Neural cell (in vitro differentiated cells): ENCODE results near the gene TBC1D25. TPM values are rescaled to one million over a fixed set of nuclear protein-coding genes. Genes with fewer than 3 reads are reported as not detected.

Experiments used
- H2AFZ ChIP-seq: fragments of 200-600, 300-800 bp; sonication (generic), shearing (Covaris generic); 2 replicates; pipeline ENCODE4 v1.6.0; 2014; ENCODE audit warnings: low read depth, mild to moderate bottlenecking, antibody characterized with exemption, low read length, moderate library complexity
- H3F3A ChIP-seq: fragments of 200-600 bp; shearing (Covaris generic); 2 replicates; pipeline ENCODE4 v1.6.1; 2016; ENCODE audit warnings: mild to moderate bottlenecking, moderate library complexity, mixed read lengths, antibody characterized with exemption, low read length; ENCODE audit not compliant: insufficient read depth, poor library complexity, severe bottlenecking
- H3K27ac ChIP-seq: fragments of 200-600, 300-800 bp; sonication (generic), shearing (Covaris generic); 2 replicates; pipeline ENCODE4 v1.5.1; 2014; ENCODE audit warnings: mild to moderate bottlenecking, low read length, moderate library complexity
- H3K27me3 ChIP-seq: fragments of 300-800, 200-600 bp; sonication (generic), shearing (Covaris generic); 2 replicates; pipeline ENCODE4 v1.6.0; 2014; ENCODE audit warnings: mild to moderate bottlenecking, low read depth, low read length, moderate library complexity; ENCODE audit not compliant: insufficient read depth
- H3K36me3 ChIP-seq: fragments of 300-800, 200-600 bp; sonication (generic), shearing (Covaris generic); 2 replicates; pipeline ENCODE4 v1.5.1; 2014; ENCODE audit warnings: mild to moderate bottlenecking, antibody characterized with exemption, low read length, moderate library complexity; ENCODE audit not compliant: insufficient read depth
- H3K4me2 ChIP-seq: fragments of 300-800, 200-600 bp; sonication (generic), shearing (Covaris generic); 2 replicates; pipeline ENCODE4 v1.6.0; 2014; ENCODE audit warnings: mild to moderate bottlenecking, low read length
- H3K4me3 ChIP-seq: fragments of 300-800, 200-600 bp; sonication (generic), shearing (Covaris generic); 2 replicates; pipeline ENCODE4 v1.5.1; 2014; ENCODE audit warnings: mild to moderate bottlenecking, low read length, moderate library complexity
- H3K79me2 ChIP-seq: fragments of 200-600 bp; shearing (Covaris generic); replicated peaks from 2 replicates; pipeline ENCODE4 v1.6.0; 2014; ENCODE audit warnings: mild to moderate bottlenecking, low read length, moderate library complexity; ENCODE audit not compliant: insufficient read depth
- H3K9ac ChIP-seq: fragments of 300-800, 200-600 bp; sonication (generic), shearing (Covaris generic); 2 replicates; pipeline ENCODE4 v1.6.1; 2016; ENCODE audit warnings: mild to moderate bottlenecking, low read length, mixed read lengths
- H3K9me2 ChIP-seq: fragments of 200-600 bp; shearing (Covaris generic); 2 replicates; pipeline ENCODE4 v1.6.1; 2016; ENCODE audit warnings: mild to moderate bottlenecking, low read length, mixed read lengths; ENCODE audit not compliant: insufficient read depth
- H3K9me3 ChIP-seq: fragments of 200-600, 300-800 bp; sonication (generic), shearing (Covaris generic); 2 replicates; pipeline ENCODE4 v1.6.1; 2016; ENCODE audit warnings: mild to moderate bottlenecking, mixed run types, low read length, moderate library complexity, mixed read lengths
- H4K20me1 ChIP-seq: fragments of 200-600 bp; shearing (Covaris generic); 2 replicates; pipeline ENCODE4 v1.6.1; 2016; ENCODE audit warnings: mild to moderate bottlenecking, mixed run types; ENCODE audit not compliant: insufficient read depth
- CTCF ChIP-seq: fragments of 450-650 bp; IDR thresholded peaks from 2 replicates; pipeline ENCODE4 v1.5.1; 2014; ENCODE audit warnings: antibody characterized with exemption, mild to moderate bottlenecking, moderate library complexity; ENCODE audit not compliant: poor library complexity, severe bottlenecking
- EP300 ChIP-seq: fragments of 450-650 bp; conservative IDR thresholded peaks from 2 replicates; pipeline ENCODE4 v1.6.1; 2014; ENCODE audit warnings: antibody characterized with exemption, mild to moderate bottlenecking, moderate library complexity; ENCODE audit not compliant: poor library complexity, severe bottlenecking
- EZH2 ChIP-seq: fragments of 200-600, 300-800 bp; shearing (Covaris generic), sonication (generic); IDR thresholded peaks from 2 replicates; pipeline ENCODE4 v1.6.1; 2014; ENCODE audit warnings: antibody characterized with exemption, low read length, borderline replicate concordance, mild to moderate bottlenecking; ENCODE audit not compliant: insufficient read depth, poor library complexity, severe bottlenecking
- MXI1 ChIP-seq: fragments of 450-650 bp; conservative IDR thresholded peaks from 2 replicates; pipeline ENCODE4 v1.6.1; 2014; ENCODE audit warnings: antibody characterized with exemption, mild to moderate bottlenecking; ENCODE audit not compliant: poor library complexity, severe bottlenecking
- POLR2AphosphoS5 ChIP-seq: IDR thresholded peaks from 2 replicates; pipeline ENCODE4 v1.6.1; 2012
- RAD21 ChIP-seq: fragments of 450-650 bp; conservative IDR thresholded peaks from 2 replicates; pipeline ENCODE4 v1.6.1; 2014; ENCODE audit warnings: antibody characterized with exemption, mild to moderate bottlenecking, moderate library complexity
- REST ChIP-seq: IDR thresholded peaks from 2 replicates; pipeline ENCODE4 v1.6.1; 2012; ENCODE audit warnings: borderline replicate concordance
- SMC3 ChIP-seq: fragments of 450-650 bp; conservative IDR thresholded peaks from 2 replicates; pipeline ENCODE4 v1.6.1; 2014; ENCODE audit warnings: antibody characterized with exemption, mild to moderate bottlenecking, moderate library complexity; ENCODE audit not compliant: poor library complexity
- TAF1 ChIP-seq: IDR thresholded peaks from 2 replicates; pipeline ENCODE4 v1.6.1; 2012; ENCODE audit warnings: low read depth
- polyA plus RNA-seq: library from polyadenylated mRNA; depleted of rRNA; stranded (reverse); fragments of >200 nt; gene quantifications from 2 replicates; pipeline ENCODE4 v1.2.3, GENCODE V29; 2014

TBC1D25 gene
- polyA plus RNA-seq, 1 donor from 2014 or later, result 4.5 TPM

GRCh38 chrX:48606091-48606490 lies 66.6 kb downstream of the TBC1D25 start:
- Histone ChIP-seq H4K20me1 (no peaks in the 10 kb centered on the region), H2AFZ (no peak overlapping the region), H3K9me3 (no peaks in the 10 kb centered on the region), H3K36me3 (no peaks in the 10 kb centered on the region), H3K27me3 (no peaks in the 10 kb centered on the region), H3K27ac (no peak overlapping the region), H3K4me3 (no peak overlapping the region), H3K9me2 (no peaks in the 10 kb centered on the region), H3K79me2 (no peaks in the 10 kb centered on the region), H3F3A (no peaks in the 10 kb centered on the region), H3K9ac (no peak overlapping the region), H3K4me2 (no peak overlapping the region)
- no peak for TF ChIP-seq RAD21
- TF ChIP-seq CTCF, result no peak
- TF ChIP-seq REST, result no peak
- TF ChIP-seq EP300, result no peak
- TF ChIP-seq EZH2, result no peak
- TF ChIP-seq MXI1, result no peak
- TF ChIP-seq SMC3, result no peak
- no peak for TF ChIP-seq TAF1
- no peak for TF ChIP-seq POLR2AphosphoS5

GRCh38 chrX:48611703-48612102 lies 72.2 kb downstream of the TBC1D25 start:
- H3F3A ChIP-seq, result no peaks in the 10 kb centered on the region
- no peak overlapping the region for H3K27ac ChIP-seq
- no peak overlapping the region for H2AFZ ChIP-seq
- no peaks in the 10 kb centered on the region for H4K20me1 ChIP-seq
- H3K27me3 ChIP-seq, result no peaks in the 10 kb centered on the region
- no peak overlapping the region for H3K4me2 ChIP-seq
- no peaks in the 10 kb centered on the region for H3K79me2 ChIP-seq
- H3K4me3 ChIP-seq, result no peak overlapping the region
- H3K9me3 ChIP-seq, result no peaks in the 10 kb centered on the region
- H3K9me2 ChIP-seq, result no peaks in the 10 kb centered on the region
- H3K36me3 ChIP-seq, result no peaks in the 10 kb centered on the region
- no peak for TF ChIP-seq TAF1
- TF ChIP-seq EP300, result no peak
- TF ChIP-seq CTCF, result no peak
- TF ChIP-seq MXI1, result no peak
- TF ChIP-seq POLR2AphosphoS5, result no peak
- TF ChIP-seq REST, result no peak
- no peak for TF ChIP-seq RAD21
- TF ChIP-seq EZH2, result no peak
- TF ChIP-seq SMC3, result no peak
- no peak overlapping the region for H3K9ac ChIP-seq
